Activated CD4-positive, alpha-beta T cell treated with anti-CD3 and anti-CD28 coated beads, Interleukin-10, Interleukin-2, amounts not matched to agents 100 ng/mL and 50 ng/mL, durations not matched to agents 16 hours and 8 hours (primary cell): ENCODE results near the gene VIPR1.
A peak's percentile ranks its signal among the peaks of the same experiment; 100 is the strongest.
"Not testable (repeated sequence)": the region's sequence is repeated elsewhere in the genome, so short reads cannot be mapped to it uniquely, and the experiment has no call there.

Experiments used
- DNase-seq: peaks from one replicate; pipeline ENCODE4 v3.0.0-alpha.2; 2020

The VIPR1 gene

GRCh38 chr3:42537350-42537749 lies 34.9 kb downstream of the VIPR1 start:
- DNase-seq, result no peak

DNA sequence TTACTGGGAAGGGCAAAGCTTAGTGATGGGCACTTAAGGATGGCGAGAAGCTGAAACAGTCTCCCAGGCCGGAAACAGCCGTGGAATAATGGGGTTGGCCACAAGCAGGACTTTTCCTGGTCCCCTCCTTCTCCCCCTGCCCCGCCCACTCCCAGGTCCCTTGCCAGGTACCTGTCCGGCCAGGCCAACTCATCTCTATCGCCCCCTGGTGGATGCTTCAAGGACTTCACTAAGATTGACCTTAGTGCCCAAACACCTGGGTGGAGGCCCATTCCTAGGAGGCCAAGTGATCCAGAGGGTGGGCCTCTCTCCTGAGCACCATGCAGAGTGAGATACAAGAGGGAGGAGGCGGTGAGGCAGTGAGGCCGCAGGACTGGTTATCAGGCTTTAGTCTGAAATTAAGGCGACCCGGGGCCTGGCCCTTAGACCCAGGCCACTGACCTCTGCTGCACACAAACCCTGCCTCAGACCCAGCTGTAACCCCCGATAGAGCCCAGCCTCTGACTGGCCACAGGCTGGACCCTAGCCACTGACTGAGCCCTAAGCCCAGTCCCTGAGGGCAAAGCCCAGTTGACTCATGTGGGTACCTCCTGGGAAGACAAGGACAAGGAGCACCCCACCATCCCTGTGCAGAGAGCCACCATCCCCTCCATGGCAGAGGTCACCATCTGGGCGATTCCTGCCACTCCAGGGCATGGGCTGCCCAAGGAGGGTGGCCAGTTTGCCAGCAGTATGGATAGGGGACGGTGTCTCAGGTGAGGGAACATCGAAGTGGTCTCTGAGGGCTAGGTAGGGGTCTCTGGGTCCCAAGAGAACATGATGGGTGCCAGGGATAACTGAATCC lies 37.6 kb downstream of the VIPR1 start:
- peak; percentile 67 for DNase-seq

- no peak for DNase-seq
Measured at GRCh38 chr3:42541079-42541478, 38.6 kb downstream of the VIPR1 start.

GRCh38 chr3:42544492-42545283 lies 42.2 kb downstream of the VIPR1 start:
- DNase-seq, result no peak

- DNase-seq, result no peak
Measured at GRCh38 chr3:42545284-42545900, 42.9 kb downstream of the VIPR1 start.

GRCh38 chr3:42546691-42547213 lies 44.3 kb downstream of the VIPR1 start:
- DNase-seq, result no peak

DNA sequence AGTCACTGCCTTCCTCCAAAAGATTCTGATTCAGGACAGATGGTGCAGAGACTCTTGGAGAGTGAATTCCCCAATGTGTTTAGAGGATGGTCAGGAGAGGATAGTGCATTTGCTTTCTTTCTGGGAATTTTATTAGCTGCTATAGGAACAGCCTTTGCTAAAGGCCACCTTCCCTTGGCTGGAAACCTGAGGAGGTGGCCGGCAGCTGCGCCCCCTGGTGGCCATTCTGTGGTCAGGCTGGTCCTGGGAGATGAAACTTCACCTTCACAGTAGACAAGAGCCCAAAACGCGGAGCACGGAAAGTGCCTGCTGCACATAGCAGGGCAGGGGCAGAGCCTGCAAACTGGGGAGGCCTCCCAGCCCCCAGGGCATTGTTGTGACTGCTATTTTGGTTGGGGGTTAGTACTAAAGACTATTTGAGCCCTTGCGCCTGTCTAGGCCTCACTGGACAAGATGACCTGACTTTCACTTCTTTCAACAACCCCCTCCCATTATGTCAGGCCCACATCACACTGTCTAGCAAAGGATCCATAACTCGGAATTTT lies 45.0 kb downstream of the VIPR1 start:
- DNase-seq, result peak; percentile 63

GRCh38 chr3:42549131-42549530 lies 46.7 kb downstream of the VIPR1 start:
- DNase-seq, result no peak

DNA sequence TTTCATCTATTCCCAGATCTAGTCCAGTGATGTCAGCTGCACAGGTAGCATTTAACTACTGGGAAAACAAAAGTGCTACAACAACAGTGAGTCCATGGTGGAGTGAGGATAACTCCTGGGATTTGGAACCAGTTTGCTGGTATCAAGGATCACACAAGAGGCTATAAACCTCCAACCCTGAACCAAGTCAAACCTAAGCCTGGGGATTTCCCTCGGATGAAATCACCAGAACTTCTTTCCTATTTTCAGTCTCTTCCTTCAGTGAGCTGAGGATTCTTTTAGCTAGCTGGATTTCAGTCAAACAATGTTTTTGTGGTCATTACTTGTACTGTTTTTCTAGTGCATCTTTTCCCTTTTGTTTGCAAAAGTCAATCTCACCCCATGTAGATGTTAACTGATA lies 47.8 kb downstream of the VIPR1 start:
- no peak for DNase-seq

GRCh38 chr3:42552830-42553229 lies 50.4 kb downstream of the VIPR1 start:
- no peak for DNase-seq

GRCh38 chr3:42556089-42556632 lies 53.7 kb downstream of the VIPR1 start:
- peak; percentile 84 for DNase-seq

DNA sequence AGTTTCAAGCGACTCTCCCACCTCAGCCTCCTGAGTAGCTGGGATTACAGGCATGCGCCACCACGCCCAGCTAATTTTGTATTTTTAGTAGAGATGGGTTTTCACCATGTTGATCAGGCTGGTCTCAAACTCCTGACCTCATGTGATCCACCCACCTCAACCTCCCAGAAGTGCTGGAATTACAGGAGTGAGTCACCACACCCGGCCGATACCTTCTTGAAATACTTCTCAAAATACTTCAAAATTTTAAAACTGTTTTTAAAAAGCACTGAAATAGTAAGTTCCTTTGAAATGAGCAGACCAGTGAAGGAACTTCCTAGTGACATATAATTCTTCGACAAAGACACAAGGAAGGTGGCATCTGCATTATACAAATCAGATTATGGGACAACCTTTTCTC lies 54.4 kb downstream of the VIPR1 start:
- DNase-seq, result not testable (repeated sequence)

DNA sequence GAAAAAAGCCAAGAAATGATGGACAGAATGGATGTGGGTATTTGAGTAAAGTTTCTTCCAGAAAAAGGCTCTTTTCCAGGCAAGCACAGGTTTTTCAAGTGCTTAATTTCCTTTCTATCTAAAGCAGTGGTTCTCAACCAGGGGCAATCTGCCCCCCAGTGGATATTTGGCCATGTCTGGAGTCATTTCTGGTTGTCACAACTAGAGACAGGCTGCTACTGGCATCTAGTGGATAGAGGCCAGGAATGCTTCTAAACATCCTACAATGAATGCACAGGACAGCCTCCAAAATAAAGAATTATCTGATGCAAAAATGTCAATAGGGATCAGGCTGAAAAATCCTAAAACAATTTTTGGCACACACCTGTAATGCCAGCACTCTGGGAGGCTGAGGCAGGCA lies 55.4 kb downstream of the VIPR1 start:
- DNase-seq, result peak; percentile 34

DNA sequence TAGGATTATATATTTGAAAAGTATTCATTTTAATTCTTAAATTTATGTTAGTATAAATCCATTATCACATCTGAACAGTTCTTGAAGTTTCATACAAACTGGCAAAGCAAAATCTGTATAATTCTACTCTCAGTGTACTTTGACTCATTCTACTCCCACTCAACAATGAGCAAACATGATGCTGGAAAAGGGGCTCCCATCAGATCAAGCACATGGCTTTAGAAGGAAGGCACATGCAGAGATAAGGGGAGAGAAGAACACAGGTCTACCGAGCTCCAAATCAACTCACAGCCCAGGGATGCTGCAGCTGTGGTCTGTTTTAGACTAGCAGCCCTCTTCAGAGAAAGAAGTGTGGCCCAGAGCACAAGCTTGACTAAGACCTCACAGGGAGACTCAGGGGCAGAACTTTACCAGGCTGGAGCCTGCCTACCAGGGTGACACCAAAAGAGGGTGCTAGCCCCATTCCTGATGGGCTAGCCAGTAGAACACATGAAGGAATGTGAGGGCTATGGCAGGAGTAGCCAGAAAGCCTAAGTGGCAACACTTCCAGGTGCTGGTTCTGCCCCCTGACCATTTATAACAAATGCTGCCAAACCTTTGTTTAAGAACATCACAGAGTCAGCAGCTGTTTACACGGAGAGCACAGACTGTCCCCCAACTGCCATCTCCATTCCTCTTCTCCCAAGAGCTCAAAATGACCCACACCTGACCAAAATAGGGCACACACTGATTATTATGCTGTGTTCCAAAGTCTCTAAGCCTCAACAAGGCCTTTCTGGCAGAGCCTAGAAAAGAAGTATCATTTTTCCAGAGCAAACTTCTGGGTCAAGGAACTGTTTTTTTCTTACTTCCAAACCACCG lies 59.8 kb downstream of the VIPR1 start:
- no peak for DNase-seq

DNA sequence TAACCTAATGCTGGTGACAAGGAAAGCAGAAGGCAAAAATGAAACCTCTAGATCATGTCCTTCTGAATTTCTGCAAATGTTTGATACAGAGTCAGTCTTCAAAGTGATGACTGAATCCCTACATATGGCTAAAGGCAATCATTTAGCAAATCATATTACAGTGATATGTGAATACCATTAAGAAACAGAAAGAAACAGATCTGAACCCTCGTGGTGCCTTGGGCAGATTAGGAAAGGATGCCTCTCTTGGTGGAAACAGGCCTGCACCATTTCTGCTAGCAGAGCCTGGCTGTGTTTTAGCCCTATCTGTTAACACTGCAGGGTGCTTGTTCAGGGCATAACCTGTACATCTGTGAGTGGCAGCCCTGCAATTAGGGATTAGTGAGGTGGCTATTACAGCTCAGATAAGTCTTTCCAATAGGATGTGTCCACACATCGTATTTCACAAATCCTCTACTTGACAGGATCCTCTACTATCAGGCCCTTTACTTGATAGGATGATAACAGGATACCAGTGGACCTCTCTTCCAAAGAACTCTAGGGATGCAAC lies 67.2 kb downstream of the VIPR1 start:
- DNase-seq, result no peak

- peak; percentile 27 for DNase-seq
Measured at GRCh38 chr3:42572278-42572677, 69.8 kb downstream of the VIPR1 start.

- DNase-seq, result no peak
Measured at GRCh38 chr3:42575137-42575741, 72.8 kb downstream of the VIPR1 start.

GRCh38 chr3:42578054-42578453 lies 75.6 kb downstream of the VIPR1 start:
- DNase-seq, result no peak

GRCh38 chr3:42579346-42579745 lies 76.9 kb downstream of the VIPR1 start:
- not testable (repeated sequence) for DNase-seq

DNA sequence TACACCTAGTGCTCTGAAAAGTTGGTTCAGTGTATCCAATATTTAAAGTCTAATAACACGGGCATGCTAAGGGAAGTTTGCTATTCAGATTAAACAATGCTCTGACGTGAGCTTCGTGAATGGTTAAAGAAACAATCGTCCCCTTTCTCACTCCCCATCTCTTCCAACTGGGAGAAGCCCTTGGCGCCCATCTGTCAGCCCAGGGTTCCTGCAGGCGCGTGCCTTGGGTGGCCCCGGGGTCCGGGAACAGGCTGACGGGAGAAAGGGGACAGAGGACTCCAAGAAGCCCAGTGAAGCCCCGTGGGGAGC lies 78.9 kb downstream of the VIPR1 start:
- no peak for DNase-seq
